Hepatocyte (in vitro differentiated cells): Measurements from ENCODE around the gene CMSS1.

Experiments
- CTCF ChIP-seq: fragments of 200-600 bp; sonication (generic); IDR thresholded peaks from 2 replicates; pipeline ENCODE4 v1.5.1; 2016; ENCODE audit warnings: antibody characterized with exemption, mild to moderate bottlenecking; ENCODE audit not compliant: poor library complexity
- EZH2 ChIP-seq: fragments of 200-600 bp; sonication (generic); IDR thresholded peaks from 2 replicates; pipeline ENCODE4 v1.6.1; 2016; ENCODE audit warnings: antibody characterized with exemption, mild to moderate bottlenecking, borderline replicate concordance
- EZH2phosphoT487 ChIP-seq: fragments of 200-600 bp; sonication (generic); IDR thresholded peaks from one replicate; pipeline ENCODE4 v1.6.1; 2018; ENCODE audit warnings: antibody characterized with exemption, mild to moderate bottlenecking, low read depth, moderate library complexity; ENCODE audit not compliant: unreplicated experiment, severe bottlenecking

GRCh38 chr3:99839613-99840012 is 22.0 kb downstream of the CMSS1 start:
- no peak for TF ChIP-seq CTCF
- TF ChIP-seq EZH2 = no peak
- TF ChIP-seq EZH2phosphoT487 = no peak
